COLO668 (cell line): Measurements from ENCODE around the gene ALDOA.
"Not testable (repeated sequence)": the region's sequence is repeated elsewhere in the genome, so short reads cannot be mapped to it uniquely, and the experiment has no call there.

Source experiments
- DNase-seq: peaks from one replicate; lab custom pipeline; 2025; ENCODE audit not compliant: unreplicated experiment; lab: John Stamatoyannopoulos, UW

Gene ALDOA

DNA sequence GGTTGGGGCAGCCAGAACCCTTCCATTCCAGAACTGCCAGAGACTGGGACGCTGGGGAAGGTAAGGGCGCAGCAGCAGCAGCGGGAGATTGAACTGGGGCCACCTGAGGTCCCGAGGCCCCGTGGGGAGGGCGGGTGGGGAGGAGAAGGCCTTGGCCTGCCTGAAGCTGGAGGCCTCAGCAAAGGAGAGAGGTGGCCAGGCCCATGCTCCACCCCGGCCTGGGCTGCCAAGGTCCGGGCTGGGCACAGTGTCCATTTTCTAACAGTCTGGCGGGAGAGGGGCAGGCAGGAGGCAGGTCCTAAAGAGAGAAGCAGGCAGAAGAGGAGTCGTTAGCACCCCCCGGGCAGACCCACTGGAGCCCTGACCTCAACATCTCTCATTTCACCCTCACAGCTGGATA, 48.9 kb downstream of the ALDOA start:
- DNase-seq = no peak

DNA sequence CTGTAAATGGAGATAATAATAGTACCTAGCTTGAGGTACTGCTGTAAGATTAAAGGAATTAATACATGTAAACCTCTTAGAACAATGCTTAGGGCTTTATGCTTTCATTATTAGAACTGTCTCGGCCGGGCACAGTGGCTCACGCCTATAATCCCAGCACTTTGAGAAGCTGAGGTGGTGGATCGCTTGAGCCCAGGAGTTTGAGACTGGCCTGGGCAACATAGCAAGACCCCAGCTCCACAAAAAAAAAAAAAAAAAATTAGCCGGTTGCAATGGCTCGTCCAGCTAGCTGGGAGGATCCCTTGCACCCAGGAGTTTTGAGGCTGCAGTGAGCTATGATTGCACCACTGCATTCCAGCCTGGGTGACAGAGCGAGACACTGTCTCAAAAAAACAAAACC, 49.3 kb downstream of the ALDOA start:
- DNase-seq = not testable (repeated sequence)

DNA sequence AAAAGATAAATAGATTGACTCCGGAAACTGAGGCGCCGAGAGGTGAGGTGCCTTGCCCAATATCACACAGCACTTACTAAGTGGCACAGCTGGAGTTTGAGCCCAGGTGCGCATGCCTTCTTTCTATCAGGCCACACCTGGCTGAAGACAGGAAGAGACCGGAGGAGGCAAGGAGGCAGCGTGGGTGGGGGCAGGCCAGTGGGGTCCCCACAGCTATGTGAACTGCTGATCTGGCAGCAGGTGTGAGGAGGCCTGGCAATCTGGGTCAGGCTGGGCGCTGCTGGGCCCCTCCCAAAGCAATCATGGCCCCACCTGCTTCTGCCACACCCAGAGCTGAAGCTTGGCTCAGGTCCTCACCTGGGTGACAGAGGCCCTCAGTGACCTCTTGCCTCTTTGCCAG, 49.7 kb downstream of the ALDOA start:
- peak; percentile 73 for DNase-seq

DNA sequence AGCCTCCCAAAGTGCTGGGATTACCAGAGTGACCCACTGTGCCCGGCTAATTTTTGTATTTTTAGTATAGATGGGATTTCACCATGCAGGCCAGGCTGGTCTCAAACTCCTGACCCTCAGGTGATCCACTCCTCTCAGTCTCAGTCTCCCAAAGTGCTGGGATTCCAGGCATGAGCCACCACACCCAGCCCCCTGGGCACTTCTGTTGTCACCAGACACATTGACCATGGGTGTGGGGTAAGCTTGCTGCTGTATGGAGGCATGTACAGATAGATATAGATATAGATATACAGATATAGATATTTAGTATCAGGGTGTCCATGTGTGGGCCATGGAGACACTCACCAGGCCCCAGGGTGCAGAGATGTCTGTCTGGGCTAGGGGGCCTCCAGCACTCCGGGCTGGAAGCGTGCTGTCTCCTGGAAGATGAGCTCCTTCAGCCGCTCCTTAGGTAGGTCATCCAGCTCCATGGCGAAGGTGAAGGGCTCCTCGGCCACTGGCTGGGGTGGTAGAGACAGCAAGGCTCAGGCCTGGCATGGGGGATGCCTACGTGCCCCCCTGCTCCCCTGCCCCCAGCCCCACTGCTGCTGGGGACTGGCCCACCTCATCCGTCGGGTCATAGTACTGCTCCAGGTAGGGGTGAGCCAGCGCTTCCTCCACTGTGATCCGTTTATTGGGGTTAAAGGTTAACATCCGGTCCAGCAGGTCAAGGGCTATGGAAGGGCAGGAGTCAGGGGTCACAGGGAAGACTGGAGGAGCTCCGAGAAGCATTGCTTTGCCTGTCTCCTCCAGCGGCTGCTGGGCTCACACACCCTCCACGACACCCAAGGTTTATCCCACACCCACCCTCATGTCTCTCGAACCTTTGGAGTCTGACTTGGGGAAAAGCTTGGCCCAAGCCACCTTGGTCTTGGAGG, 51.0 kb downstream of the ALDOA start:
- DNase-seq = no peak

DNA sequence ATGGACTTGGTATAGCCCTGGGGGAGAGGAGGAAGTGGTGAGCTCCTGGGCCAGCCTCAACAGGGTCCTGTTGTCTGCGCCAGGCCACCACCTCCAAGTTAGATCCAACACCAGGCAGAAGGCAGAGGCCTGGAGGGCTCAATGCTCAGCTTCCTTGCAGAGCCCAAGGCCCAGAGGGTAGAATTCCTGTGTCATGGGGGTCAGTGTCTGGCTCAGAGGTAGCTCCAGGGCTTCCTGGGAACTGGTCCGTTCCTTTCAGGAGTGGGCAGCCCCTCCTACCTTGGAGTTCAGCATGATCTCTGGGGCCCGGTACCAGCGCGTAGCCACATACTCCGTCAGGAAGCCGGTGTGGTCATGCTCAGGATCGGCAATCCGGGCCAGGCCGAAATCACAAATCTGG, 52.2 kb downstream of the ALDOA start:
- DNase-seq = no peak

DNA sequence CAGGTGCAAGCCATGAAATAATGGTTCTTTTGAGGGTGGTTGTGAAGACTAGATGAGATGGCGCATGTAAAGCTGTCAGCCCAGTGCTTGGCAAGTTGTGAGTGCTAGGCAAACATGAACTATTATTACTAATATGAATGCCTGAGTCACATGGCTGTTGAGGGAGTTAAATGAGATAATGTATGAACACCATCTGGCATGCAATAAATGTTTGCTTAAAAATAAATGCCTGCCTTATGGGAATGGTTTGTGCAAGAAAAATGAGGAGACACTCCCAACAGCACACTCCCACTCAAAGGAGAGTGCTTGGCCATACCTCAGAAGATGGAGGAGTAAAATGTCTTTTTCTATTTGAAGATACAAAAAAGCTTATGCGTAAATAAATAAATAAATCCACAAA, 53.9 kb downstream of the ALDOA start:
- DNase-seq = no peak
